Measurements from ENCODE around the gene CD274. TPM values are rescaled to one million over a fixed set of nuclear protein-coding genes. Genes with fewer than 3 reads are reported as not detected.

The CD274 gene
- total and polyA plus RNA-seq, 10 of the 15 experiments (the other 5 are each of a cell fraction or from before 2014, with no cell fraction given), result 9.4 to 128 (median 24.6) TPM

GRCh38 chr9:5493679-5494511 lies 43.6 kb downstream of the CD274 start (continued):
- TF ChIP-seq PRDM15 (CRISPR knock-in tag; IDR thresholded peaks at IDR 0.05) (no peak), GATAD2B (conservative IDR thresholded peaks at IDR 0.05; ENCODE audit: low read depth) (peak; percentile 86), CREB1 (IDR thresholded peaks at IDR 0.05; ENCODE audit: low read depth) (peak; percentile 80), SUPT20H (IDR thresholded peaks at IDR 0.05; ENCODE audit: borderline replicate concordance, control insufficient read depth, low read depth, low read length) (no peak), HDGF (IDR thresholded peaks at IDR 0.05) (peak; percentile 95), MYB (IDR thresholded peaks at IDR 0.05; ENCODE audit: borderline replicate concordance, low read depth, low read length) (no peak), ZNF24 (IDR thresholded peaks at IDR 0.05) (no peak), ZNF622 (IDR thresholded peaks at IDR 0.05) (no peak), FOS (IDR thresholded peaks at IDR 0.05; ENCODE audit: borderline replicate concordance, extremely low read depth, insufficient read length) (no peak), TCF3 (IDR thresholded peaks at IDR 0.05; ENCODE audit: borderline replicate concordance, insufficient read depth, low read depth, low read length) (no peak), PAX5 (IDR thresholded peaks at IDR 0.05; ENCODE audit: borderline replicate concordance, low read depth, low read length) (peak; percentile 52; the same call in 1 of the 2 replicates), PML (IDR thresholded peaks at IDR 0.05; ENCODE audit: low read length) (no peak; the same call in none of the 2 replicates), NFIC (IDR thresholded peaks at IDR 0.05; ENCODE audit: low read depth, low read length) (peak; percentile 95), CEBPB (IDR thresholded peaks at IDR 0.05; ENCODE audit: borderline replicate concordance in 1 of 2, low read depth in 2 of 2, low read length in 2 of 2) (no peak; a peak in 1 of 4 replicates), E2F4 (IDR thresholded peaks at IDR 0.05; ENCODE audit: low read depth, low read length) (no peak), IRF4 (IDR thresholded peaks at IDR 0.05; ENCODE audit: low read depth, low read length) (peak; percentile 69), ZBTB11 (CRISPR knock-in tag; IDR thresholded peaks at IDR 0.05) (no peak), SMC3 (IDR thresholded peaks at IDR 0.05; ENCODE audit: borderline replicate concordance, low read length) (peak; percentile 18; the same call in 1 of the 2 replicates), ESRRA (IDR thresholded peaks at IDR 0.05; ENCODE audit: low read length) (no peak; the same call in 1 of the 2 replicates), ZSCAN29 (IDR thresholded peaks at IDR 0.05) (no peak)

Measured in GM12878 (cell line).